Activated CD4-positive, alpha-beta T cell treated with anti-CD3 and anti-CD28 coated beads for 36 hours (primary cell): ENCODE measurements around the gene CYP2B6. TPM values are rescaled to one million over a fixed set of nuclear protein-coding genes. Genes with fewer than 3 reads are reported as not detected.
"Not testable (repeated sequence)": the region's sequence is repeated elsewhere in the genome, so short reads cannot be mapped to it uniquely, and the experiment has no call there.

Experiments
- ATAC-seq: fragments of 200-7000 bp; cut with Tn5 transposase; one replicate; pipeline ENCODE4 v1.10.0; 2021; ENCODE audit warnings: mild to moderate bottlenecking, moderate library complexity
- CTCF ChIA-PET: fragments of 350-600 bp; sonication (Branson Sonifier 250); formaldehyde crosslinking; loops from one replicate; lab custom pipeline; 2021; ENCODE audit warnings: antibody characterized with exemption; lab: Charles Lee
- POLR2A ChIA-PET: fragments of 350-600 bp; sonication (Branson Sonifier 250); formaldehyde crosslinking; loops from one replicate; lab custom pipeline; 2021; ENCODE audit warnings: antibody characterized with exemption, inconsistent platforms; lab: Charles Lee
- DNase-seq: peaks from one replicate; pipeline ENCODE4 v3.0.0-alpha.2; 2020
- H3K27ac Mint-ChIP-seq: one replicate; pipeline ENCODE4 v1.8.0; 2021; ENCODE audit warnings: mixed read lengths
- H3K27me3 Mint-ChIP-seq: one replicate; pipeline ENCODE4 v1.8.0; 2021; ENCODE audit warnings: mixed read lengths
- H3K36me3 Mint-ChIP-seq: one replicate; pipeline ENCODE4 v1.8.0; 2021; ENCODE audit warnings: low read depth, mixed read lengths
- H3K4me1 Mint-ChIP-seq: one replicate; pipeline ENCODE4 v1.8.0; 2021; ENCODE audit warnings: mixed read lengths
- H3K4me3 Mint-ChIP-seq: one replicate; pipeline ENCODE4 v1.8.0; 2021; ENCODE audit warnings: mild to moderate bottlenecking, moderate library complexity, mixed read lengths
- H3K9me3 Mint-ChIP-seq: one replicate; pipeline ENCODE4 v1.8.0; 2021; ENCODE audit warnings: low read depth, mixed read lengths
- intact Hi-C, 2 experiments: fragments of 100-400 bp; cut with DNase I in 1 of 2; cut with micrococcal nuclease in 1 of 2; formaldehyde crosslinking; loops; one replicate each; pipeline versions ENCODE4 v1.14.2 to v1.15.1; 2022 to 2024; cut with DNase I, micrococcal nuclease
- total RNA-seq, 2 experiments: library from RNA; stranded (reverse); gene quantifications; one replicate each; pipeline ENCODE4 v1.2.3, GENCODE V29; 2021

CYP2B6 gene
- total RNA-seq, 2 experiments from 2014 or later = not detected

DNA sequence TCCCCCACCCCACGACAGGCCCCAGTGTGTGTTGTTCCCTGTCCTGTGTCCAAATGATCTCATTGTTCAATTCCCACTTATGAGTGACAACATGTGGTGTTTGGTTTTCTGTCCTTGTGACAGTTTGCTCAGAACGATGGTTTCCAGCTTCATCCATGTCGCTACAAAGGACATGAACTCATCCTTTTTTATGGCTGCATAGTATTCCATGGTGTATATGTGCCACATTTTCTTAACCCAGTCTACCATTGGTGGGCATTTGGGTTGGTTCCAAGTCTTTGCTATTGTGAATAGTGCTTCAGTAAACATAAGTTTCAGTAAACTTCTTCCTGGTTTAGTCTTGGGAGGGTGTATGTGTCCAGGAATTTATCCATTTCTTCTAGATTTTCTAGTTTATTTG is 26.7 kb upstream of the CYP2B6 start:
- H3K4me3 Mint-ChIP-seq, intact Hi-C loops, DNase-seq, ATAC-seq, H3K9me3 Mint-ChIP-seq, CTCF ChIA-PET, H3K4me1 Mint-ChIP-seq, POLR2A ChIA-PET, H3K36me3 Mint-ChIP-seq, H3K27ac Mint-ChIP-seq: not testable (repeated sequence)
- peaks cover 20% of the 10 kb centered on the region for H3K27me3 Mint-ChIP-seq

DNA sequence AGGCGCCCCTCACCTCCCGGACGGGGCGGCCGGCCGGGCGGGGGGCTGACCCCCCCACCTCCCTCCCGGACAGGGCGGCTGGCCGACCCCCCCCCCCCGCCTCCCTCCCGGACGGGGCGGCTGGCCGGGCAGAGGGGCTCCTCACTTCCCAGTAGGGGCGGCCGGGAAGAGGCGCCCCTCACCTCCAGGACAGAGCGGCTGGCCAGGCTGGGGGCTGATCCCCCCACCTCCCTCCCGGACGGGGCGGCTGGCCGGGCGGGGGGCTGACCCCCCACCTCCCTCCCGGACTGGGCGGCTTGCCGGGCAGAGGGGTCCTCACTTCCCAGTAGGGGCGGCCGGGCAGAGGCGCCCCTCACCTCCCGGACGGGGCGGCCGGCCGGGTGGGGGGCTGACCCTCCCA is 25.7 kb upstream of the CYP2B6 start:
- H3K36me3 Mint-ChIP-seq, H3K27ac Mint-ChIP-seq, intact Hi-C loops, H3K9me3 Mint-ChIP-seq, H3K4me3 Mint-ChIP-seq, DNase-seq, ATAC-seq, CTCF ChIA-PET, POLR2A ChIA-PET: not testable (repeated sequence)
- Mint-ChIP-seq H3K27me3 (peaks cover 20% of the 10 kb centered on the region), H3K4me1 (peaks cover 19% of the 10 kb centered on the region)

DNA sequence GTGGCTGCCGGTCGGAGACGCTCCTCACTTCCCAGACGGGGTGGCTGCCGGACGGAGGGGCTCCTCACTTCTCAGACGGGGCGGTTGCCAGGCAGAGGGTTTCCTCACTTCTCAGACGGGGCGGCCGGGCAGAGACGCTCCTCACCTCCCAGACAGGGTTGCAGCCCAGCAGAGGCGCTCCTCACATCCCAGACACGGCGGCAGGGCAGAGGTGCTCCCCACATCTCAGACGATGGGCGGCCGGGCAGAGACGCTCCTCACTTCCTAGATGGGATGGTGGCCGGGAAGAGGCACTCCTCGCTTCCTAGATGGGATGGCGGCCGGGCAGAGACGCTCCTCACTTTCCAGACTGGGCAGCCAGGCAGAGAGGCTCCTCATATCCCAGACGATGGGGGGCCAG is 24.5 kb upstream of the CYP2B6 start:
- H3K36me3 Mint-ChIP-seq, H3K27ac Mint-ChIP-seq, ATAC-seq, CTCF ChIA-PET, DNase-seq, H3K4me3 Mint-ChIP-seq, H3K9me3 Mint-ChIP-seq, intact Hi-C loops, POLR2A ChIA-PET: not testable (repeated sequence)
- Mint-ChIP-seq H3K27me3 (peaks cover 14% of the 10 kb centered on the region), H3K4me1 (peaks cover 30% of the 10 kb centered on the region)

DNA sequence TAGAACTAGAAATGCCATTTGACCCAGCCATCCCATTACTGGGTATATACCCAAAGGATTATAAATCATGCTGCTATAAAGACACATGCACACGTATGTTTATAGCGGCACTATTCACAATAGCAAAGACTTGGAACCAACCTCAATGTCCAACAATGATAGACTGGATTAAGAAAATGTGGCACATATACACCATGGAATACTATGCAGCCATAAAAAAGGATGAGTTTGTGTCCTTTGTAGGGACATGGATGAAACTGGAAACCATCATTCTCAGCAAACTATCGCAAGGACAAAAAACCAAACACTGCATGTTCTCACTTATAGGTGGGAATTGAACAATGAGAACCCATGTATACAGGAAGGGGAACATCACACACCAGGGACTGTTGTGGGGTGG is 23.0 kb upstream of the CYP2B6 start:
- POLR2A ChIA-PET, H3K36me3 Mint-ChIP-seq, H3K9me3 Mint-ChIP-seq, H3K27me3 Mint-ChIP-seq, H3K27ac Mint-ChIP-seq, DNase-seq, CTCF ChIA-PET, ATAC-seq, H3K4me3 Mint-ChIP-seq, intact Hi-C loops: not testable (repeated sequence)
- H3K4me1 Mint-ChIP-seq = peaks cover 30% of the 10 kb centered on the region

DNA sequence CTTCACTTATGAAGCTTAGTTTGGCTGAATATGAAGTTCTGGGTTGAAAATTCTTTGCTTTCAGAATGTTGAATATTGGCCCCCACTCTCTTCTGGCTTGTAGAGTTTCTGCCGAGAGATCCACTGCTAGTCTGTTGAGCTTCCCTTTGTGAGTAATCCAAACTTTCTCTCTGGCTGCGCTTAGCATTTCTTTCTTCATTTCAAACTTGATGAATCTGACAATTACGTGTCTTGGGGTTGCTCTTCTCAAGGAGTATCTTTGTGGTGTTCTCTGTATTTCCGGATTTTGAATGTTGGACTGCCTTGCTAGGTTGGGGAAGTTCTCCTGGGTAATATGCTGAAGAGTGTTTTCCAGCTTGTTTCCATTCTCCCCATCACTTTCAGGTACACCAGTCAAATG is 21.4 kb upstream of the CYP2B6 start:
- peak overlapping the region; percentile 2 for H3K4me3 Mint-ChIP-seq
- peaks cover 30% of the 10 kb centered on the region for H3K4me1 Mint-ChIP-seq
- ATAC-seq = peak; percentile 19
- ChIA-PET POLR2A (interaction anchor here (0.7 kb wide), 1 partner anchor 145 kb away, joined by 3 read pairs; no protein-coding TSS in a partner anchor), CTCF (interaction anchor here (1.0 to 1.2 kb wide), 2 partner anchors 13 to 200 kb away, joined by 3 read pairs; no protein-coding TSS in a partner anchor)
- H3K27me3 Mint-ChIP-seq, H3K9me3 Mint-ChIP-seq, DNase-seq, H3K36me3 Mint-ChIP-seq: not testable (repeated sequence)
- intact Hi-C loops = loop anchor here in 1 of 2 experiments (2.0 to 5.0 kb wide), 2 partner anchors 31 to 293 kb away; partner anchors contain the start of gene HNRNPUL1
- peak overlapping the region; percentile 64 for H3K27ac Mint-ChIP-seq

DNA sequence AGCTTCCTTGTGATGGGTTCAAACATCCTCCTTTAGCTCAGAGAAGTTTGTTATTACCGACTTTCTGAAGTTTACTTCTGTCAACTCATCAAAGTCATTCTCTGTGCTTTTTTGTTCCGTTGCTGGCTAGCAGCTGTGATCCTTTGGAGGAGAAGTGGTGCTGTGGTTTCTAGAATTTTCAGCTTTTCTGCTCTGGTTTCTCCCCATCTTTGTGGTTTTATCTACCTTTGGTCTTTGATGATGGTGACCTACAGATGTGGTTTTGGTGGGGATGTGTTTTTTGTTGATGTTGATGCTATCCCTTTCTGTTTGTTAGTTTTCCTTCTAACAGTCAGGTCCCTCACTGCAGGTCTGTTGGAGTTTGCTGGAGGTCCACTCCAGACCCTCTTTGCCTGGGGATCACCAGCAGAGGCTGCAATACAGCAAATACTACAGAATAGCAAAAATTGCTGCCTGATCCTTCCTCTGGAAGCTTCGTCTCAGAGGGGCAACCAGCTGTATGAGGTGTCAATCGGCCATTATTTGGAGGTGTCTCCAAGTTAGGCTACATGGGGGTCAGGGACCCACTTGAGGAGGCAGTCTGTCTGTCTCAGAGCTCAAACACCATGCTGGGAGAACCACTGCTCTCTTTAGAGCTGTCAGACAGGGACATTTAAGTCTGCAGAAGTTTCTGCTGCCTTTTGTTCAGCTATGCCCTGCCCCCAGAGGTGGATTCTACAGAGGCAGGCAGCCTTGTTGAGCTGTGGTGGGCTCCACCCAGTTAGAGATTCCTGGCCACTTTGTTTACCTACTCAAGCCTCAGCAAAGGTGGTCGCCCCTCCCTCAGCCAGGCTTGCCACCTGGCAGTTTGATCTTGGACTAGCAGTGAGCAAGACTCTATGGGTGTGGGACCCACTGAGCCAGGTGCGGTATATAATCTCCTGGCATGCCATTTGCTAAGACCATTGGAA is 20.4 kb upstream of the CYP2B6 start:
- peaks cover 30% of the 10 kb centered on the region for H3K4me1 Mint-ChIP-seq
- not testable (repeated sequence) for H3K36me3 Mint-ChIP-seq, ATAC-seq, H3K27me3 Mint-ChIP-seq, H3K9me3 Mint-ChIP-seq, H3K4me3 Mint-ChIP-seq
- peak; percentile 12 for DNase-seq
- peak overlapping the region; percentile 64 for H3K27ac Mint-ChIP-seq
- ChIA-PET CTCF (interaction anchor here (1.0 to 1.6 kb wide), 3 partner anchors 14 to 199 kb away, joined by 3 to 11 read pairs (median 3); no protein-coding TSS in a partner anchor), POLR2A (interaction anchor here (0.7 kb wide), 1 partner anchor 146 kb away, joined by 3 read pairs; no protein-coding TSS in a partner anchor)
- intact Hi-C loops = loop anchor here in 1 of 2 experiments (2.0 to 5.0 kb wide), 2 partner anchors 32 to 292 kb away; partner anchors contain the start of gene HNRNPUL1

DNA sequence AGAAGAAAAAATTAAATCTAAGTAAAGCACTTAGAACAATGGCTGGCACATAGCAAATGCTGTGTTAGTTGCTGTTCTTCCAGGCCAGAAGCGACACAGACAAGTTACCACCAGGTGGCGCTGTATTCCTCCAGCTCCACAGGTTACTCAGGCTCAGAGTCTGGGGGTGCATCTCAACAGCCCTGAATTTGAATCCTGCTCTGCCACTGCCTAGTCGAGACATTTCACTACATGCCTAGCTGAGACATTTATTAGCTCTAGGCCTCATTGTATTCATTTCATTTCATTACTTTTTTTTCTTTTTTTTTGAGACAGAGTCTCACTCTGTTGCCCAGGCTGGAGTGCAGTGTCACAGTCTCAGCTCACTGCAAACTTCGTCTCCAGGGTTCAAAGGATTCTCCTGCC is 16.4 kb upstream of the CYP2B6 start:
- Mint-ChIP-seq H3K4me1 (peaks cover 20% of the 10 kb centered on the region), H3K36me3 (no peaks in the 10 kb centered on the region), H3K27ac (no peak overlapping the region), H3K27me3 (peaks cover 9% of the 10 kb centered on the region), H3K9me3 (no peaks in the 10 kb centered on the region), H3K4me3 (no peak overlapping the region)
- intact Hi-C loops = loop anchor here (1.0 to 5.0 kb wide), 3 partner anchors 170 to 334 kb away; partner anchors contain the start of gene HNRNPUL1 (in 1 of the 2)
- ChIA-PET POLR2A (interaction anchor here (0.6 to 0.7 kb wide), 2 partner anchors 54 to 419 kb away, joined by 3 to 4 read pairs; no protein-coding TSS in a partner anchor), CTCF (interaction anchor here (0.6 to 1.6 kb wide), 12 partner anchors 12 to 329 kb away, joined by 3 to 9 read pairs (median 5); no protein-coding TSS in a partner anchor)
- DNase-seq (peak; percentile 88), ATAC-seq (peak; percentile 68)

DNA sequence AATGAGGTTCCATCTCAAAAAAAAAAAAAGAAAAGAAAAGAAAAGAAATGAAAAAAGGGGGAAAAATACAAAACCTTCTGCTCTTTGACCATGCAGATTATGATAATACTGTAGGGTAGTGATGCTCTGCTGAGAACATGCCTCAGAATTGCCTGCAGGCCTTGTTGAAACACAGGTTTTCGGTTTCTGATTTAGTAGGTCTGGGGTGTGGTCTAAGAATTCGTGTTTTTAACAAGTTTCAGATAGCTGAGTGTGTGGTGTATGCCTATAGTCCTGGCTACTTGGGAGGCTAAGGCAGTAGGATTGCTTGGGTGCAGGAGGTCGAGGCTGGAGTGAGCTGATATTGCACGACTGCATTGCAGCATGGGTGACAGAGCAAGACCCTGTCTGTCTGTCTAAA is 14.9 kb upstream of the CYP2B6 start:
- ChIA-PET POLR2A (no interaction called here), CTCF (interaction anchor here (0.8 kb wide), 1 partner anchor 25 kb away, joined by 3 read pairs; no protein-coding TSS in a partner anchor)
- no peaks in the 10 kb centered on the region for H3K9me3 Mint-ChIP-seq
- no peaks in the 10 kb centered on the region for H3K36me3 Mint-ChIP-seq
- peaks cover 15% of the 10 kb centered on the region for H3K27me3 Mint-ChIP-seq
- H3K4me1 Mint-ChIP-seq = peaks cover 5% of the 10 kb centered on the region
- no peak for DNase-seq
- peak; percentile 58 for ATAC-seq
- H3K4me3 Mint-ChIP-seq = no peak overlapping the region
- no peak overlapping the region for H3K27ac Mint-ChIP-seq
- intact Hi-C loops = no loop called here

DNA sequence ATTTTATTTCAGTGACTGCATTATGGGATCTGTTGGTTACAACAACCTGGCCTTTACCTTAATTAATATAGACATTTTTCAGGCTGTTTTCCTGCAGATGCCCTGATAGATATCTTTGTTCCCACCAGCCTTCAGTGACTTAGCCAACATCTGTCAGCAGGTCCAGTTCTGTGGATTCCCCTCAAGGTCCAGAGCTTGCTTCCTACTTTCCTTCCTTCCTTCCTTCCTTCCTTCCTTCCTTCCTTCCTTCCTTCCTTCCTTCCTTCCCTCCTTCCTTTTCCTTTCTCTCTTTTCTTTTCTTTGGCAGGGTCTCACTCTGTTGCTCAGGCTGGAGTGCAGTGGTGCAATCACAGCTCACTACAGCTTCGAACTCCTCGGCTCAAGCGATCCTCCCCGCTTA is 14.4 kb upstream of the CYP2B6 start:
- POLR2A ChIA-PET = no interaction called here
- CTCF ChIA-PET = interaction anchor here (0.7 to 0.8 kb wide), 3 partner anchors 26 to 192 kb away, joined by 3 to 4 read pairs (median 3); no protein-coding TSS in a partner anchor
- Mint-ChIP-seq H3K4me1 (peaks cover 5% of the 10 kb centered on the region), H3K4me3 (no peak overlapping the region), H3K27me3 (peaks cover 15% of the 10 kb centered on the region), H3K9me3 (no peaks in the 10 kb centered on the region), H3K27ac (no peak overlapping the region), H3K36me3 (no peaks in the 10 kb centered on the region)
- DNase-seq (no peak), ATAC-seq (no peak)
- intact Hi-C loops = no loop called here

DNA sequence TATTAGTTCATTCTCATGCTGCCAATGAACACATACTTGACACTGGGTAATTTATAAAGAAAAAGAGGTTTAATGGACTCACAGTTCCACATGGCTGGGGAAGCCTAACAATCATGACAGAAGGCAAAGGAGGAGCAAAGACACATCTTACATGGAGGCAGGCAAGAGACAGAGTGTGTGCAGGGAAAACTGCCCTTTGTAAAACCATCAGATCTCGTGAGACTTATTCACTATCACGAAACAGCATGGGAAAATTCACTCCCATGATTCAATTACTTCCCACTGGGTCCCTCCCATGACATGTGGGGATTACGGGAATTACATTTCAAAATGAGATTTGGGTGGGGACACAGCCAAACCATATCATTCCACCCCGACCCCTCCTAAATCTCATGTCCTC is 11.3 kb upstream of the CYP2B6 start:
- H3K4me3 Mint-ChIP-seq, DNase-seq, CTCF ChIA-PET, H3K27ac Mint-ChIP-seq, H3K36me3 Mint-ChIP-seq, H3K9me3 Mint-ChIP-seq, intact Hi-C loops, POLR2A ChIA-PET, ATAC-seq: not testable (repeated sequence)
- peaks cover 22% of the 10 kb centered on the region for H3K27me3 Mint-ChIP-seq
- peaks cover 10% of the 10 kb centered on the region for H3K4me1 Mint-ChIP-seq

DNA sequence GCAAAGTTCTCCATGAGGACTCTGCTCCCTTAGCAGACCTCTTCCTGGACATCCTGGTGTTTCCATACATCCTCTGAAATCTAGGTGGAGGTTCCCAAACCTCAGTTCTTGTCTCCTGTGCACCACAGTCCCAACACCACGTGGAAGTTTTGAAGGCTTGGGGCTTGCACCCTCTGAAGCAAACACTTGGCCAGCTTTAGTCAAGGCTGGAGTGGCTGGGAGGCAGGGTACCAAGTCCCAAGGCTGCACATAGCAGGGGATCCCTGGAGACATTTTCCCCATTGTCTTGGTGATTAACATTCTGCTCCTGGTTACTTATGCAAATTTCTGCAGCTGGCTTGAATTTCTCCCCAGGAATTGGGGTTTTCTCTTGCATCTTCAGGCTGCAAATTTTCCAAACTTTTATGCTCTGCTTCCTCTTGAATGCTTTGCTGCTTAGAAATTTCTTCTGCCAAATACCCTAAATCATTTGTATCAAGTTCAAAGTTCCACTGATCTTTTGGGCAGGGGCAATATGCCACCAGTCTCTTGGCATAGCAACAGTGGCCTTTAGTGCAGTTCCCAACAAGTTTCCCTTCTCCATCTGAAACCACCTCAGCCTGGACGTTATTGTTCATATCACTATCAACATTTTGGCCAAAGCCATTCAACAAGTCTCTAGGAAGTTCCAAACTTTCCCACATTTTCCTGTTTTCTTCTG is 10.2 kb upstream of the CYP2B6 start:
- H3K36me3 Mint-ChIP-seq, POLR2A ChIA-PET, H3K9me3 Mint-ChIP-seq, intact Hi-C loops, DNase-seq, H3K4me3 Mint-ChIP-seq, ATAC-seq, CTCF ChIA-PET, H3K27ac Mint-ChIP-seq: not testable (repeated sequence)
- H3K4me1 Mint-ChIP-seq = peaks cover 10% of the 10 kb centered on the region
- peaks cover 22% of the 10 kb centered on the region for H3K27me3 Mint-ChIP-seq
